ENCODE data around the gene CTCFL.
A peak's percentile ranks its signal among the peaks of the same experiment; 100 is the strongest.

Gene CTCFL

DNA sequence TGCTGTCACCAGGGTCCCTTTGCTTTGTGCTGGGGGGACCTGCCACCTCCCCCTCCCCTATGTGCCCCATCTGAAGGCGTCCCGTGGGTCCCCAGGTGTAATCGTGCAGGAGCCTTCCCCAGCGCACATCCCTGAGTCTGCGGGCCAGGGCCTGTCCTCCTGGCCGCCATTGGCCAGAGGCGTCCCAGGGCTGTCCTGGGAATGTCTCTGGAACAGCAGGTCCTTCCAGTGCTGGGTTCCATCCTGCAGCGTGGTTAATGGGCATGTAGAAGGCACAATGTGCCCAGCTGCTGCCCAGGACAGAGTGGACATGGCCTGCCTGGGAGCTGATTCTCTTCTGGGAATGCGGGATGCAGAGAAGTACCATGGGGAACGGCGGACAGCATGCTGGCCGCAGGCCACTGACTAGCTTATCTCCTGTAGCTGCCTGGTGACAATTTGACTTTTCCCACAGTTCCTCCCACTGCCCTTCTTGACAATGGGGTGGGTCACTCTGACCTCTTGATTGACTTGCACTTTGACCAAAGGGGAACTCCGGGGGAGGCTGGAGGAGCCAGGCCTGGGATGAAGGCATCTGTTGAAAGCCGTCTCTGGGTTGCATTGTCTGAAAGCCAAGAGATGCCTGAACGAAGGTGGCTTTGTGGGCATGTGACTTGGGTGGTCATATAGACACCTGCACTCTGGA lies 64.0 kb downstream of the CTCFL start:
- TF ChIP-seq, protein P1, sequence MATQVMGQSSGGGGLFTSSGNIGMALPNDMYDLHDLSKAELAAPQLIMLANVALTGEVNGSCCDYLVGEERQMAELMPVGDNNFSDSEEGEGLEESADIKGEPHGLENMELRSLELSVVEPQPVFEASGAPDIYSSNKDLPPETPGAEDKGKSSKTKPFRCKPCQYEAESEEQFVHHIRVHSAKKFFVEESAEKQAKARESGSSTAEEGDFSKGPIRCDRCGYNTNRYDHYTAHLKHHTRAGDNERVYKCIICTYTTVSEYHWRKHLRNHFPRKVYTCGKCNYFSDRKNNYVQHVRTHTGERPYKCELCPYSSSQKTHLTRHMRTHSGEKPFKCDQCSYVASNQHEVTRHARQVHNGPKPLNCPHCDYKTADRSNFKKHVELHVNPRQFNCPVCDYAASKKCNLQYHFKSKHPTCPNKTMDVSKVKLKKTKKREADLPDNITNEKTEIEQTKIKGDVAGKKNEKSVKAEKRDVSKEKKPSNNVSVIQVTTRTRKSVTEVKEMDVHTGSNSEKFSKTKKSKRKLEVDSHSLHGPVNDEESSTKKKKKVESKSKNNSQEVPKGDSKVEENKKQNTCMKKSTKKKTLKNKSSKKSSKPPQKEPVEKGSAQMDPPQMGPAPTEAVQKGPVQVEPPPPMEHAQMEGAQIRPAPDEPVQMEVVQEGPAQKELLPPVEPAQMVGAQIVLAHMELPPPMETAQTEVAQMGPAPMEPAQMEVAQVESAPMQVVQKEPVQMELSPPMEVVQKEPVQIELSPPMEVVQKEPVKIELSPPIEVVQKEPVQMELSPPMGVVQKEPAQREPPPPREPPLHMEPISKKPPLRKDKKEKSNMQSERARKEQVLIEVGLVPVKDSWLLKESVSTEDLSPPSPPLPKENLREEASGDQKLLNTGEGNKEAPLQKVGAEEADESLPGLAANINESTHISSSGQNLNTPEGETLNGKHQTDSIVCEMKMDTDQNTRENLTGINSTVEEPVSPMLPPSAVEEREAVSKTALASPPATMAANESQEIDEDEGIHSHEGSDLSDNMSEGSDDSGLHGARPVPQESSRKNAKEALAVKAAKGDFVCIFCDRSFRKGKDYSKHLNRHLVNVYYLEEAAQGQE (IDR thresholded peaks at IDR 0.05; ENCODE audit: low read depth): no peak
- no peak for TF ChIP-seq CEBPB (IDR thresholded peaks at IDR 0.05)
- TF ChIP-seq TCF12 (IDR thresholded peaks at IDR 0.05; ENCODE audit: low read depth): no peak

DNA sequence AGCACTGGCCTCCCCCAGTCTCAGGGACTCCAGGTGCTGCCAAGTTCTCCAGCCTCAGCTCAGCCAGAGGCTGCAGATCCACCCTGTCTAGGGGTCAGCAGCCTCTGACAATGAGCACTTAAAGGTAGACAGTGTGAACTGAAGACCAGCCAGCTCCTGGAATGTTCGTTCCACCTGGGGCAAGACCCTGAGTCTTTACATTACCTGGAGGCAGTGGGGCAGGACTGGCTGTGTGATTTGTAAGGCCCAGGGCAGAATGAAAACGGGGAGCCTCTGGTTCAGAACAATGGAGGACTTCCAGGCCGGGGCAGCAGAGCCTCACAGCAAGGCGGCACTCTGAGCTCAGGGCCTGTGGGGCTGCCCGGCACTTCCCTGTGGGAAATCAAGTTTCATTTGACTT lies 65.0 kb downstream of the CTCFL start:
- no peak for TF ChIP-seq EP300 (IDR thresholded peaks at IDR 0.05; ENCODE audit: borderline replicate concordance)
- TF ChIP-seq, protein P2, sequence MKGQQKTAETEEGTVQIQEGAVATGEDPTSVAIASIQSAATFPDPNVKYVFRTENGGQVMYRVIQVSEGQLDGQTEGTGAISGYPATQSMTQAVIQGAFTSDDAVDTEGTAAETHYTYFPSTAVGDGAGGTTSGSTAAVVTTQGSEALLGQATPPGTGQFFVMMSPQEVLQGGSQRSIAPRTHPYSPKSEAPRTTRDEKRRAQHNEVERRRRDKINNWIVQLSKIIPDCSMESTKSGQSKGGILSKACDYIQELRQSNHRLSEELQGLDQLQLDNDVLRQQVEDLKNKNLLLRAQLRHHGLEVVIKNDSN (IDR thresholded peaks at IDR 0.05): no peak
- TF ChIP-seq TAF1 (IDR thresholded peaks at IDR 0.05; ENCODE audit: low read depth): no peak
- no peak for TF ChIP-seq TCF12 (IDR thresholded peaks at IDR 0.05; ENCODE audit: low read depth)
- no peak for TF ChIP-seq TEAD4 (IDR thresholded peaks at IDR 0.05)

DNA sequence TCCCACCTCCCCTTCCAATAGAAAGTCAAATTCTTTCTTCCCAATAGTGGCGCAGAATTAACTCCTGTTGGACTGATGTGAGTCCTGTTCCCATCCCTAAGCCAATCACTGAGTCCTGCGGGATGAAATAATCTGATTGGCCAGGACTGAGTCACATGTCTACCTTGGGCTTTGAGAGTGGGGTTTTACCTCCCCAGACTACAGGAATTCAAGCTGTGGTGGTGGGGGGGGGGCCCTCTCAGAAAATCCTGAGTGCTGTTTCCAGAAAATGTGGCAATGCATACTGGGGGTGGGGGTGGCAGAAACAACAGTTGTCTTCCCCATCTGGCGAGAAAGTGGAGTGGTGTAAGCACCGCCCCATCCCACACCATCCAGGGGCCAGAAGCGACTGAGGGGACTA lies 65.7 kb downstream of the CTCFL start:
- TF ChIP-seq, protein P2 (IDR thresholded peaks at IDR 0.05): 0 out of 2 replicates have a peak, but pooled peaks have one; percentile 23
- TF ChIP-seq ZBTB7A (IDR thresholded peaks at IDR 0.05; ENCODE audit: low read depth): no peak

DNA sequence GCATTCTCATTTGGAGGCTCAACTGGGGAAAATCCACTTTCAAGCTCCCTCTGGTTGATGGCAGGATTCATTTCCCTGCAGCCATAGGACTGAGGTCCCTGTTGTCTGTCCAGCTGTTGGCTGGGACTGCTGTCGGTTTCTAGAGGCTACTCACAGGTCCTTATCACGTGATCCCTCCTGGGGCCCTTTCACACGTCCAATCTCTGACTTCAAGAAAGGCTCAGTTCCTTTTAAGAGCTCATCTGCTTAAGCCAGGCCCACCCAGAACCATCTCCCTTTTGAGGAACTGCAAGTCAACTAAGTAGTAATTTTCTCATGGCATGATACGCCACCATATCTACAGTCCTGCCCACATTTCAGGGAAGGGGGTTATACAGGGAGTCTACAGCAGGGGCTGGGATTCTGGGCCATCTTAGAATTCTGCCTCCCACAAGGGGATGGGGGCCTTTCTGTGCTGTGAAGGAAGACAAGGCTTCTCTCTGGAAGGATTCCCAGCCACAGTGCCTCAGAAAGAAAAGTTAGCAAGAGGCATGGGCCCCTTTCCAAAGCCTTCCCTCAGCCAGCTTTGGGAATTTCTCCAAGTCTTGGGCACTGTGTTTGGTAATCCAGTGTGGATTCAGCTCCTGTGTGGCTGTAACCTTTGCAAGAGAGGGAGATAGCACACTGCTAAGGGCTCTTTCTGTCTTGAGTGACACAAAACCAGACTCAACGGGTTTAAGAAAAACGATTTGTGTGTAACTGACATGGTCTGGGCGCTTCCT lies 66.4 kb downstream of the CTCFL start:
- TF ChIP-seq RAD21 (IDR thresholded peaks at IDR 0.05; ENCODE audit: low read depth) (no peak), EP300 (IDR thresholded peaks at IDR 0.05; ENCODE audit: borderline replicate concordance) (no peak), TCF12 (IDR thresholded peaks at IDR 0.05; ENCODE audit: low read depth) (no peak), CREB1 (IDR thresholded peaks at IDR 0.05; ENCODE audit: low read depth) (no peak), YY1 (IDR thresholded peaks at IDR 0.05; ENCODE audit: low read depth) (no peak), NFIC (IDR thresholded peaks at IDR 0.05) (no peak), FOXM1 (IDR thresholded peaks at IDR 0.05; ENCODE audit: borderline replicate concordance, low read depth) (no peak), TEAD4 (IDR thresholded peaks at IDR 0.05) (no peak)
- TF ChIP-seq, protein P2 (IDR thresholded peaks at IDR 0.05): no peak
- TF ChIP-seq, protein P1 (IDR thresholded peaks at IDR 0.05; ENCODE audit: low read depth): no peak

DNA sequence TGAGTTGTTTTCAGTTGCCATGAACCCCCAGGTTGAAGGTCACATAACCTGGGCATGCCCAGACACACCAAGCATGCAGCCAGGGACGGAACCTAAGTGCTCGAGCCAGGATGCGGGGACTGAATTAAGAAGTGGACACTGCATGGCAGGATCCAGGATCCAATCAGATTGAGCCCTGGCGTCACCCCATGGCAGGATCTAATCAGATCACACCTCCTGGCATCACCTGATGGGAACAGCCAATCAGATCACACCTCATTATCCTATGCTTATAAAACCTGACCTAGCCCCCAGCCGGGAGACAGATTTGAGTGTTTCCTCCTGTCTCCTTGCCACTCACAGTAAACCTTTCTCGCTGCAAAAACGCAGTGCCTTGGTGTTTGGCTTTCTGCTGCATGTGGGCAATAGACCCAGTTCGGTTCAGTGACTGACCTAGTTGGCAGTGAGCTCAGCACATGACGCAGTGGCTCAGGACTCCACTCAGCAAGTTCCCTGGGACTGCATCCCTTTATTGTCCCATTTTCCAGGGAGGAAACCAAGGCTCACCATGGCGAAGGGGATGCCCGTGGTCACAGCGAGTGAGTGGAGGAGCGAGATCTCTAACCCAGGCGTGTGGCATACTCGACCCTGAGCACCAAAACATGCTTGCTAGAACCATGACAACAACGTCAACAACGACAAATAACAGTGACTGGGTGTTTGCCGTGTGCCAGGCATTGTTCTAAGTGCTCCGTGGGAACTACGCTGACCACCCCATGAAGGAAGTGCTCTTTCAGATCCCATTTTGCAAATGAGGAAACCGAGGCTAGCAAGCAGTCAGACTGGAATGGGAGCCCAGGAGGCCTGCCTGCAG lies 67.5 kb downstream of the CTCFL start:
- TF ChIP-seq, protein P2 (IDR thresholded peaks at IDR 0.05): peak; percentile 58
- no peak for TF ChIP-seq TAF1 (IDR thresholded peaks at IDR 0.05; ENCODE audit: low read depth)

DNA sequence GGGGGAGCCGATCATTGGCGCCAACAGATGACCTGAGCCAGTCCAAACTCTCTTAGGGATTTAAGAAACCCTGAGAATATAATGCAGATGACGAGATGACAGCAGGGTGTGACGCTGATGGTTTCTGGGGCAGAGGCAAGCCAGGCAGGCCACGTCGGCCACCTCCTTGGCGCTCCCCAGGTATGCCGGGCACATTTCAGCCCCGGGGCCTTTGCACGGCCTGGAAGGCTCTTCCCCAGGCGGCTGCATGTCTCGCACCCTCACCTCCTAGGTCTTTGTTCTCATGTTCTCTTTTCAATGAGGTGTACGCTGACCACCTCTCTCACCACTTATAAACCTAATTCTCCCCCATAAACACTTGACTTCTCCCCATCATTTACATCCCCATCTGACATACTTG lies 68.8 kb downstream of the CTCFL start:
- no peak for TF ChIP-seq CREB1 (IDR thresholded peaks at IDR 0.05; ENCODE audit: low read depth)
- no peak for TF ChIP-seq TCF12 (IDR thresholded peaks at IDR 0.05; ENCODE audit: low read depth)
